PFSK-1 (cell line): ENCODE measurements around the gene GATA3.

Experiments
- FOXP2 ChIP-seq: optimal IDR thresholded peaks from 2 replicates; pipeline ENCODE3; 2011; ENCODE audit warnings: borderline replicate concordance, control low read depth, inconsistent platforms; ENCODE audit not compliant: insufficient read depth; ENCODE audit errors: extremely low read length, extremely low read depth
- POLR2AphosphoS5 ChIP-seq: IDR thresholded peaks from 2 replicates; pipeline ENCODE4 v1.6.1; 2012; ENCODE audit warnings: low read depth, mild to moderate bottlenecking, control low read depth, low read length, moderate library complexity
- SIN3A ChIP-seq: IDR thresholded peaks from 2 replicates; pipeline ENCODE4 v1.6.1; 2012; ENCODE audit warnings: mild to moderate bottlenecking, low read length, moderate library complexity, borderline replicate concordance; ENCODE audit not compliant: insufficient read depth
- TAF1 ChIP-seq: IDR thresholded peaks from 2 replicates; pipeline ENCODE4 v1.6.1; 2012; ENCODE audit warnings: low read length, control low read depth, borderline replicate concordance; ENCODE audit not compliant: insufficient read depth
- TF ChIP-seq, protein P1 (sequence below), 2 experiments: IDR thresholded peaks; 2 replicates each; pipeline versions ENCODE4 v1.6.1 to v1.8.0; 2011 to 2012; ENCODE audit warnings: low read depth in 2 of 2, low read length in 2 of 2, control low read depth in 1 of 2, inconsistent platforms in 1 of 2, mild to moderate bottlenecking in 1 of 2, moderate library complexity in 1 of 2; ENCODE audit not compliant: insufficient read depth in 1 of 2

Gene GATA3

DNA sequence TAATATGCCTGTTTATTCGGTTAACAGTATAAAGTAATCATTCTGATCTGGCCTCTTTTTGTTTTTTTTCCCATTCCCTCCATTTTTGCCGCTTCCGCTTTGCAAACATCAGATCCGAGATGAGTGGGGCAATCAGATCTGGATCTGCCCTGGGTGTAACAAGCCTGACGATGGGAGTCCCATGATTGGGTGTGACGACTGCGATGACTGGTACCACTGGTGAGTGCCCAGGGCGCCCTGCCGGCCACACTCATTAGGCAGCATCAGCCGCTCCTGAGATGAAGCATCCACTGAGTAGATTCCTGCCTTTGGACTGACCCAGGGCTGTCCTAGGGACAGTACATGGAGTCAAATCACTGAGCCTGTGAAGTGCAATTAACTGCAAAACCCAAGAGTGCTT is 40.9 kb upstream of the GATA3 start:
- no peak for TF ChIP-seq TAF1

- TF ChIP-seq SIN3A (no peak), FOXP2 (no peak), TAF1 (no peak), POLR2AphosphoS5 (no peak)
- TF ChIP-seq, protein P1, sequence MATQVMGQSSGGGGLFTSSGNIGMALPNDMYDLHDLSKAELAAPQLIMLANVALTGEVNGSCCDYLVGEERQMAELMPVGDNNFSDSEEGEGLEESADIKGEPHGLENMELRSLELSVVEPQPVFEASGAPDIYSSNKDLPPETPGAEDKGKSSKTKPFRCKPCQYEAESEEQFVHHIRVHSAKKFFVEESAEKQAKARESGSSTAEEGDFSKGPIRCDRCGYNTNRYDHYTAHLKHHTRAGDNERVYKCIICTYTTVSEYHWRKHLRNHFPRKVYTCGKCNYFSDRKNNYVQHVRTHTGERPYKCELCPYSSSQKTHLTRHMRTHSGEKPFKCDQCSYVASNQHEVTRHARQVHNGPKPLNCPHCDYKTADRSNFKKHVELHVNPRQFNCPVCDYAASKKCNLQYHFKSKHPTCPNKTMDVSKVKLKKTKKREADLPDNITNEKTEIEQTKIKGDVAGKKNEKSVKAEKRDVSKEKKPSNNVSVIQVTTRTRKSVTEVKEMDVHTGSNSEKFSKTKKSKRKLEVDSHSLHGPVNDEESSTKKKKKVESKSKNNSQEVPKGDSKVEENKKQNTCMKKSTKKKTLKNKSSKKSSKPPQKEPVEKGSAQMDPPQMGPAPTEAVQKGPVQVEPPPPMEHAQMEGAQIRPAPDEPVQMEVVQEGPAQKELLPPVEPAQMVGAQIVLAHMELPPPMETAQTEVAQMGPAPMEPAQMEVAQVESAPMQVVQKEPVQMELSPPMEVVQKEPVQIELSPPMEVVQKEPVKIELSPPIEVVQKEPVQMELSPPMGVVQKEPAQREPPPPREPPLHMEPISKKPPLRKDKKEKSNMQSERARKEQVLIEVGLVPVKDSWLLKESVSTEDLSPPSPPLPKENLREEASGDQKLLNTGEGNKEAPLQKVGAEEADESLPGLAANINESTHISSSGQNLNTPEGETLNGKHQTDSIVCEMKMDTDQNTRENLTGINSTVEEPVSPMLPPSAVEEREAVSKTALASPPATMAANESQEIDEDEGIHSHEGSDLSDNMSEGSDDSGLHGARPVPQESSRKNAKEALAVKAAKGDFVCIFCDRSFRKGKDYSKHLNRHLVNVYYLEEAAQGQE (IDR thresholded peaks at IDR 0.05; ENCODE audit: insufficient read depth in 1 of 2, low read depth in 2 of 2, low read length in 2 of 2), result no peak
These were observed 39.8 kb upstream of the GATA3 start for GRCh38 chr10:8014649-8015048.

GRCh38 chr10:8017277-8017676 is 37.2 kb upstream of the GATA3 start:
- no peak for TF ChIP-seq FOXP2
- TF ChIP-seq, protein P1 (IDR thresholded peaks at IDR 0.05; ENCODE audit: insufficient read depth in 1 of 2, low read depth in 2 of 2, low read length in 2 of 2), result no peak
- no peak for TF ChIP-seq TAF1
- TF ChIP-seq POLR2AphosphoS5, result no peak
- TF ChIP-seq SIN3A, result no peak

DNA sequence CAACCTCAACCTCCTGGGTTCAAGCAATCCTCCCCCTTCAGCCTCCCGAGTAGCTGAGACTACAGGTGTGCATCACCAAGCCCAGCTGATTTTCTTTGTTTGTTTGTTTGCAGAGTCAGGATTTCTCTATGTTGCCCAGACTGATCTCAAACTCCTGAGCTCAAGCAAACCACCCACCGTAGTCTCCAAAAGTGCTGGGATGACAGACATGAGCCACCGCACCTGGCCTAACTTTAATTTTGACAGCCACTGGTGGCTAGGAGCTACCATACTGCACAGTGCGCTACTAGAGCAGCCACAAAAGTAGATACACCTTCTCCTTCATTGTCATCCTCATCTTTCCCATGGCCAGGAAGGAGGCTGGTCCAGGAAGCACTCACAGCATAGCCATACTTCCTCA is 31.2 kb upstream of the GATA3 start:
- no peak for TF ChIP-seq TAF1
- TF ChIP-seq POLR2AphosphoS5, result no peak
- TF ChIP-seq, protein P1 (IDR thresholded peaks at IDR 0.05; ENCODE audit: insufficient read depth in 1 of 2, low read depth in 2 of 2, low read length in 2 of 2), result no peak
- TF ChIP-seq SIN3A, result no peak
- no peak for TF ChIP-seq FOXP2

- TF ChIP-seq TAF1, result no peak
- TF ChIP-seq SIN3A, result no peak
- TF ChIP-seq, protein P1 (IDR thresholded peaks at IDR 0.05; ENCODE audit: insufficient read depth in 1 of 2, low read depth in 2 of 2, low read length in 2 of 2), result no peak
- TF ChIP-seq FOXP2, result no peak
- no peak for TF ChIP-seq POLR2AphosphoS5
These were observed 30.6 kb upstream of the GATA3 start for GRCh38 chr10:8023851-8024250.
